ENCODE measurements around the gene KCNK16. TPM values are rescaled to one million over a fixed set of nuclear protein-coding genes. Genes with fewer than 3 reads are reported as not detected.

Gene KCNK16
- total and polyA plus RNA-seq, 2 donors (not counting 1 experiment from before 2014, with no cell fraction given), result not detected

- Histone ChIP-seq H3K4me1 (ENCODE audit: control insufficient read depth in 2 of 2, insufficient read depth in 2 of 2, low read length in 2 of 2) (peaks cover 47 to 60% of the 10 kb centered on the region in 2 donors), H3K9me3 (ENCODE audit: control extremely low read depth in 1 of 3, control insufficient read depth in 2 of 3, insufficient read depth in 1 of 3, low read length in 2 of 3) (peaks cover 0 to 10% (median 0%) of the 10 kb centered on the region in 3 donors), H3K36me3 (replicated peaks in 1 of 2; ENCODE audit: control extremely low read depth in 1 of 2, control insufficient read depth in 1 of 2, extremely low read depth in 1 of 2, insufficient read depth in 2 of 2, low read length in 1 of 2) (no peaks in the 10 kb centered on the region), H3K27ac (ENCODE audit: low read length in 2 of 2) (peak overlapping the region; percentile 79 to 81), H3K4me3 (ENCODE audit: control extremely low read depth in 1 of 5, extremely low read depth in 1 of 5, insufficient read depth in 1 of 5, low read depth in 2 of 5, low read length in 4 of 5) (peak overlapping the region in 1 of 5 experiments; percentile 24), H4K20me1 (ENCODE audit: control insufficient read depth, insufficient read depth, low read length, poor library complexity, severe bottlenecking) (no peaks in the 10 kb centered on the region), H3K9ac (ENCODE audit: low read length) (peak overlapping the region; percentile 24), H3K27me3 (replicated peaks in 1 of 4; ENCODE audit: control extremely low read depth in 1 of 4, control insufficient read depth in 3 of 4, insufficient read depth in 4 of 4, low read length in 3 of 4) (peaks cover 0 to 4% (median under 1%) of the 10 kb centered on the region in 4 experiments), H3K4me2 (replicated peaks; ENCODE audit: low read depth, low read length, poor library complexity, severe bottlenecking) (peak overlapping the region; percentile 66), H3K79me2 (ENCODE audit: control insufficient read depth, insufficient read depth, low read length) (no peaks in the 10 kb centered on the region), H2AFZ (ENCODE audit: insufficient read depth, low read depth, low read length, poor library complexity, severe bottlenecking) (peak overlapping the region; percentile 74)
- WGBS (ENCODE audit: insufficient coverage), result 22% methylated on average over 11 of the region's 14 CpGs
- ChIA-PET CTCF (interaction anchor here (0.9 to 1.7 kb wide), 5 partner anchors 9 to 966 kb away, joined by 3 to 7 read pairs (median 5); no protein-coding TSS in a partner anchor), POLR2A (no interaction called here)
- Mint-ChIP-seq H3K9me3 (ENCODE audit: insufficient read depth) (peaks cover 2% of the 10 kb centered on the region), H3K4me1 (peaks cover 17% of the 10 kb centered on the region), H3K4me3 (peak overlapping the region; percentile 67), H3K27me3 (peaks cover 11% of the 10 kb centered on the region), H3K27ac (peak overlapping the region; percentile 97)
- intact Hi-C loops (cut with micrococcal nuclease), result no loop called here
- ATAC-seq (ENCODE audit: low read depth) (peak; percentile 75), DNase-seq (peak; percentile 60)
- TF ChIP-seq CTCF (IDR thresholded peaks at IDR 0.05) (no peak), EZH2 (IDR thresholded peaks at IDR 0.05; ENCODE audit: borderline replicate concordance, insufficient read depth, low read depth, low read length, poor library complexity, severe bottlenecking) (no peak)
Observed at GRCh38 chr6:39342692-39343395, 20.3 kb upstream of the KCNK16 start.

- H3K79me2 ChIP-seq (ENCODE audit: control insufficient read depth, insufficient read depth, low read length), result no peaks in the 10 kb centered on the region
- ATAC-seq (ENCODE audit: low read depth), result no peak
- H3K4me2 ChIP-seq (replicated peaks; ENCODE audit: low read depth, low read length, poor library complexity, severe bottlenecking), result peak overlapping the region; percentile 66
- Mint-ChIP-seq H3K27ac (no peak overlapping the region), H3K4me3 (no peak overlapping the region), H3K27me3 (peaks cover 15% of the 10 kb centered on the region), H3K4me1 (peaks cover 19% of the 10 kb centered on the region), H3K9me3 (ENCODE audit: insufficient read depth) (peaks cover 2% of the 10 kb centered on the region)
- H4K20me1 ChIP-seq (ENCODE audit: control insufficient read depth, insufficient read depth, low read length, poor library complexity, severe bottlenecking), result no peaks in the 10 kb centered on the region
- no peak for TF ChIP-seq EZH2 (IDR thresholded peaks at IDR 0.05; ENCODE audit: borderline replicate concordance, insufficient read depth, low read depth, low read length, poor library complexity, severe bottlenecking)
- TF ChIP-seq CTCF (IDR thresholded peaks at IDR 0.05), result no peak
- no peak overlapping the region for H3K9ac ChIP-seq (ENCODE audit: low read length)
- WGBS (ENCODE audit: insufficient coverage), result 56% methylated on average over 5 of the region's 5 CpGs
- CTCF ChIA-PET, result interaction anchor here (1.2 to 1.7 kb wide), 2 partner anchors 10 to 38 kb away, joined by 5 to 7 read pairs; no protein-coding TSS in a partner anchor
- intact Hi-C loops (cut with micrococcal nuclease), result no loop called here
- POLR2A ChIA-PET, result no interaction called here
- peaks cover 0 to 6% (median 2%) of the 10 kb centered on the region in 4 experiments for H3K27me3 ChIP-seq (replicated peaks in 1 of 4; ENCODE audit: control extremely low read depth in 1 of 4, control insufficient read depth in 3 of 4, insufficient read depth in 4 of 4, low read length in 3 of 4)
- DNase-seq, result no peak
- H3K27ac ChIP-seq (ENCODE audit: low read length in 2 of 2), result peak overlapping the region in 1 of 2 donors; percentile 81
- H3K36me3 ChIP-seq (replicated peaks in 1 of 2; ENCODE audit: control extremely low read depth in 1 of 2, control insufficient read depth in 1 of 2, extremely low read depth in 1 of 2, insufficient read depth in 2 of 2, low read length in 1 of 2), result no peaks in the 10 kb centered on the region
- no peak overlapping the region for H3K4me3 ChIP-seq (ENCODE audit: control extremely low read depth in 1 of 5, extremely low read depth in 1 of 5, insufficient read depth in 1 of 5, low read depth in 2 of 5, low read length in 4 of 5)
- H3K4me1 ChIP-seq (ENCODE audit: control insufficient read depth in 2 of 2, insufficient read depth in 2 of 2, low read length in 2 of 2), result peaks cover 47 to 60% of the 10 kb centered on the region in 2 donors
- H3K9me3 ChIP-seq (ENCODE audit: control extremely low read depth in 1 of 3, control insufficient read depth in 2 of 3, insufficient read depth in 1 of 3, low read length in 2 of 3), result peaks cover 0 to 10% (median 0%) of the 10 kb centered on the region in 3 donors
- peak overlapping the region; percentile 74 for H2AFZ ChIP-seq (ENCODE audit: insufficient read depth, low read depth, low read length, poor library complexity, severe bottlenecking)
Observed at GRCh38 chr6:39341937-39342336, 19.4 kb upstream of the KCNK16 start.

Data from B cell (primary cell).